Smooth muscle cell (in vitro differentiated cells): ENCODE results near the gene CD34. TPM values are rescaled to one million over a fixed set of nuclear protein-coding genes. Genes with fewer than 3 reads are reported as not detected.

ENCODE experiments used
- DNase-seq: peaks from one replicate; lab custom pipeline; 2025; ENCODE audit not compliant: unreplicated experiment; lab: John Stamatoyannopoulos, UW
- H2AFZ ChIP-seq: fragments of 200-600 bp; sonication (generic); 2 replicates; pipeline ENCODE4 v1.6.0; 2016; ENCODE audit warnings: antibody characterized with exemption, low read depth, mild to moderate bottlenecking
- H3F3A ChIP-seq: fragments of 200-600 bp; sonication (generic); 2 replicates; pipeline ENCODE4 v1.6.0; 2017; ENCODE audit warnings: antibody characterized with exemption, low read depth
- H3K27ac ChIP-seq: fragments of 200-600 bp; sonication (generic); 2 replicates; pipeline ENCODE4 v1.5.1; 2016; ENCODE audit warnings: low read depth, mild to moderate bottlenecking
- H3K27me3 ChIP-seq: fragments of 200-600 bp; sonication (generic); 2 replicates; pipeline ENCODE4 v1.6.1; 2016; ENCODE audit warnings: low read depth, mild to moderate bottlenecking
- H3K36me3 ChIP-seq: fragments of 200-600 bp; sonication (generic); 2 replicates; pipeline ENCODE4 v1.5.1; 2016; ENCODE audit warnings: low read depth
- H3K4me1 ChIP-seq: fragments of 200-600 bp; sonication (generic); 2 replicates; pipeline ENCODE4 v1.5.1; 2016; ENCODE audit warnings: low read depth
- H3K4me2 ChIP-seq: fragments of 200-600 bp; sonication (generic); 2 replicates; pipeline ENCODE4 v1.6.0; 2016; ENCODE audit warnings: mild to moderate bottlenecking
- H3K4me3 ChIP-seq: fragments of 200-600 bp; sonication (generic); 2 replicates; pipeline ENCODE4 v1.5.1; 2016; ENCODE audit warnings: mild to moderate bottlenecking
- H3K79me2 ChIP-seq: fragments of 200-600 bp; sonication (generic); 2 replicates; pipeline ENCODE4 v1.6.0; 2016; ENCODE audit warnings: low read depth, mild to moderate bottlenecking
- H3K9ac ChIP-seq: fragments of 200-600 bp; sonication (generic); 2 replicates; pipeline ENCODE4 v1.6.0; 2016; ENCODE audit warnings: low read depth
- H3K9me3 ChIP-seq: fragments of 200-600 bp; sonication (generic); replicated peaks from 2 replicates; pipeline ENCODE4 v1.5.1; 2016; ENCODE audit warnings: low read depth
- H4K20me1 ChIP-seq: fragments of 200-600 bp; sonication (generic); 2 replicates; pipeline ENCODE4 v1.6.0; 2016; ENCODE audit warnings: low read depth
- CTCF ChIP-seq: fragments of 200-600 bp; sonication (generic); IDR thresholded peaks from 2 replicates; pipeline ENCODE4 v1.5.1; 2017; ENCODE audit warnings: borderline replicate concordance, mild to moderate bottlenecking, antibody characterized with exemption; ENCODE audit not compliant: insufficient read depth, poor library complexity, severe bottlenecking
- WGBS: methylation state at CpG from one replicate; pipeline ENCODE4 v1.1.7; 2016; ENCODE audit warnings: low lambda C conversion rate; 5-methylcytosine and 5-hydroxymethylcytosine counted together
- polyA plus RNA-seq: library from polyadenylated mRNA; unstranded; fragments of >200 nt; fragmentation: Nextera tagmentation; extraction: Ambion mirVana; gene quantifications from 2 replicates; pipeline ENCODE4 v1.2.1, GENCODE V29; 2016
- total RNA-seq: library from RNA; depleted of rRNA; stranded (reverse); fragments of >200 nt; gene quantifications from 2 replicates; pipeline ENCODE4 v1.2.3, GENCODE V29; 2014

Gene CD34
- total and polyA plus RNA-seq, 2 experiments from 2014 or later = not detected

GRCh38 chr1:207849646-207850045 is 61.3 kb downstream of the CD34 start:
- H3K9me3 ChIP-seq = no peaks in the 10 kb centered on the region
- H3K36me3 ChIP-seq = no peaks in the 10 kb centered on the region
- DNase-seq = no peak
- no peak overlapping the region for H3K27ac ChIP-seq
- H3K4me2 ChIP-seq = no peak overlapping the region
- no peaks in the 10 kb centered on the region for H4K20me1 ChIP-seq
- no peak overlapping the region for H2AFZ ChIP-seq
- WGBS = 90% methylated on average over 8 of the region's 8 CpGs
- no peak overlapping the region for H3K9ac ChIP-seq
- H3K27me3 ChIP-seq = no peaks in the 10 kb centered on the region
- H3K4me1 ChIP-seq = no peaks in the 10 kb centered on the region
- H3K4me3 ChIP-seq = no peak overlapping the region
- H3F3A ChIP-seq = no peaks in the 10 kb centered on the region
- TF ChIP-seq CTCF = no peak
- H3K79me2 ChIP-seq = no peaks in the 10 kb centered on the region

- 98% methylated on average over 3 of the region's 3 CpGs for WGBS
- no peak for TF ChIP-seq CTCF
These were observed 61.9 kb downstream of the CD34 start for GRCh38 chr1:207849016-207849415.

GRCh38 chr1:207848234-207848633 is 62.7 kb downstream of the CD34 start:
- Histone ChIP-seq H2AFZ (no peak overlapping the region), H3K4me2 (no peak overlapping the region), H3K36me3 (no peaks in the 10 kb centered on the region), H3K4me1 (no peaks in the 10 kb centered on the region), H3K9me3 (no peaks in the 10 kb centered on the region), H3K79me2 (no peaks in the 10 kb centered on the region), H3K9ac (no peak overlapping the region), H3K27me3 (no peaks in the 10 kb centered on the region), H3K27ac (no peak overlapping the region), H4K20me1 (no peaks in the 10 kb centered on the region), H3F3A (no peaks in the 10 kb centered on the region), H3K4me3 (no peak overlapping the region)
- DNase-seq = no peak
- 91% methylated on average over 5 of the region's 5 CpGs for WGBS
- no peak for TF ChIP-seq CTCF

More at GRCh38 chr1:207849016-207849415, 61.9 kb downstream of the CD34 start:
- no peak overlapping the region for H3K9ac ChIP-seq
- H3K4me2 ChIP-seq = no peak overlapping the region
- DNase-seq = no peak
- no peaks in the 10 kb centered on the region for H3K9me3 ChIP-seq
- no peaks in the 10 kb centered on the region for H3K27me3 ChIP-seq
- H3K27ac ChIP-seq = no peak overlapping the region
- H4K20me1 ChIP-seq = no peaks in the 10 kb centered on the region
- no peaks in the 10 kb centered on the region for H3K4me1 ChIP-seq
- no peaks in the 10 kb centered on the region for H3K36me3 ChIP-seq
- H3K79me2 ChIP-seq = no peaks in the 10 kb centered on the region
- no peaks in the 10 kb centered on the region for H3F3A ChIP-seq
- no peak overlapping the region for H3K4me3 ChIP-seq
- no peak overlapping the region for H2AFZ ChIP-seq

- 83% methylated on average over 5 of the region's 5 CpGs for WGBS
- Histone ChIP-seq H3K4me2 (no peak overlapping the region), H3K9me3 (no peaks in the 10 kb centered on the region), H2AFZ (no peak overlapping the region), H3K27me3 (no peaks in the 10 kb centered on the region), H3F3A (no peaks in the 10 kb centered on the region), H3K4me3 (no peak overlapping the region), H3K4me1 (no peaks in the 10 kb centered on the region), H3K79me2 (no peaks in the 10 kb centered on the region), H4K20me1 (no peaks in the 10 kb centered on the region), H3K9ac (no peak overlapping the region), H3K27ac (no peak overlapping the region), H3K36me3 (no peaks in the 10 kb centered on the region)
- DNase-seq = no peak
- TF ChIP-seq CTCF = no peak
These were observed 63.8 kb downstream of the CD34 start for GRCh38 chr1:207847116-207847515.
